COR-L47 (cell line): Measurements from ENCODE around the gene TMEM229A.
"Not testable (repeated sequence)": the region's sequence is repeated elsewhere in the genome, so short reads cannot be mapped to it uniquely, and the experiment has no call there.

ENCODE experiments used
- DNase-seq: peaks from one replicate; lab custom pipeline; 2025; lab: John Stamatoyannopoulos, UW

The TMEM229A gene

GRCh38 chr7:124033095-124033806, 384 bp upstream of the TMEM229A start:
- DNase-seq, result peak; percentile 9

- DNase-seq, result no peak
Observed at GRCh38 chr7:124031919-124032318, 948 bp downstream of the TMEM229A start.

- no peak for DNase-seq
Observed at GRCh38 chr7:124031406-124031805, 1.5 kb downstream of the TMEM229A start.

DNA sequence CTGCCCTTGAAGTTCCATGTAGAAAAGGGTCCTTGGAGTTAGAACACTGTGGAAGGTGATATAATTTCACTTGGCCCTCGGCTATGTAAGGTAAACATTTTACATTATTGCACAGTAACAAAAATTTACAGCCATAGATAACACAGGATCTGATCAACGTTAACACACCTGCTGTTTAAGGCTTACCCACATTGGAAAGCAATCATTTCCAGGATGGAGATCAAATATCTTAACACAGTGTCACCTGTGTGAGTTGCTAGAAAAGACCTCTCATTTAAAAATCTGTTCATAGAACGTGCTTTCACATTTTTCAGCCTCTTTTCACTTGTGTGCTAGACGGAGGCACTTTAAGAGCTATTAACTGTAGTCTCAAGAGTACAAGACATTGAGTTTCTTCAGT, 1.9 kb downstream of the TMEM229A start:
- no peak for DNase-seq

- peak; percentile 7 for DNase-seq
Observed at GRCh38 chr7:124029396-124030188, 3.3 kb downstream of the TMEM229A start.

- DNase-seq, result no peak
Observed at GRCh38 chr7:124027236-124027635, 5.6 kb downstream of the TMEM229A start.

DNA sequence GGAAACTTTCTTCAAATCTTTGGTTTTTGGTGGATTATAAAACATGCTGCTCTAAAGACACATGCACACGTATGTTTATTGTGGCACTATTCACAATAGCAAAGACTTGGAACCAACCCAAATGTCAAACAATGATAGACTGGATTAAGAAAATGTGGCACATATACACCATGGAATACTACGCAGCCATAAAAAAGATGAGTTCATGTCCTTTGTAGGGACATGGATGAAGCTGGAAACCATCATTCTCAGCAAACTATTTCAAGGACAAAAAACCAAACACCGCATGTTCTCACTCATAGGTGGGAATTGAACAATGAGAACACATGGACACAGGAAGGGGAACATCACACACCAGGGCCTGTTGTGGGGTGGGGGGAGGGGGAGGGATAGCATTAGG, 8.5 kb downstream of the TMEM229A start:
- DNase-seq, result not testable (repeated sequence)

DNA sequence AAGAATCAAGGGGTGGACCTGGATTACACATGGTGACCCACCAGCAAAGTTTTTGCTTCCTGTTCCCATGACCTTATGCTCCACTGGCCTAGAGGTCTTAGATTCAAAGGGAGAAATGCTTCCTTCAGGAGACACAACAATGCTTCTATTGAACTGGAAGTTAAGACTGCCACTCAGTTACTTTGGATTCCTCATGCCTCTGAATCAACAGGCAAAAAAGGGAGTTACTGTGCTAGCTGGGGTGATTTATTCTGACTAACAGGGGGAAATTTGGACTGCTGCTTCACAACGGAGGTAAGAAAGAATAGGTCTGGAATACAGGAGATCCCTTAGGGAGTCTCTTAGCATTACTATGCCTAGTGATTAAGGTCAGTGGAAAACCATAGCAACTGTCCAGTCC, 10.3 kb downstream of the TMEM229A start:
- no peak for DNase-seq

GRCh38 chr7:124020060-124020459, 12.8 kb downstream of the TMEM229A start:
- no peak for DNase-seq

DNA sequence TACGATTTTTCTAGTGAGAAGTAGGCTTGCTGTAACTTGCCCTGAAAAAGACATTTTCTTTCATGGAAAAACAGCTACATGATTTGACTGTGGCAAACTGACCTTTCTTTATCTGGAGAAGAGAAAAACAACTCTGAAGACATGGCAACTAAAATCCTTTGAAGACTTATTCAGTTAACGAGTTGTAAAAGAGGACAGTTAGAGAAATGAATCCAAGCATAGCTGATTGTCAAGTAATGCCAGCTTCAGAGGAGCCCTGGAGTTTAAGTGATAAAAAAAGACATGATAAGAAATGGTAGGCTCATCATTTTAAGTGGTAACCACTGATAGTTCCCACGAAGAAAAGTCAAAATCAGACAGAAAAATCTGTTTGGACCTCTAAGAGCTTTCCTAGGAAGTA, 19.6 kb downstream of the TMEM229A start:
- DNase-seq, result no peak

DNA sequence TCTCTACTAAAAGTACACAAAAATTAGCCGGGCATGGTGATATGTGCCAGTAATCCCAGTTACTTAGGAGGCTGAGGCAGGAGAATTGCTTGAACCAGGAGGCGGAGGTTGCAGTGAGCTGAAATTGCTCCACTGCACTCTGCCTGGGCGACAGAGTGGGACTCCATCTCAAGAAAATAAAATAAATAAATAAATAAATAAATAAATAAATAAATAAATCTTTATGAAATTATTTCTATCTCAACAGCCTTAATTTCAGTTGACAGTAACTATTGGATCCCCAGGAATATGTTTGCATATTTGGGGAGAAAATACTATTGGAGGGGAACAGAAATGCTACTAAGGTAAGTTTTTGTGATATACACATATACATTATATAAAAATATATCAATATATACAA, 20.0 kb downstream of the TMEM229A start:
- DNase-seq, result no peak

- DNase-seq, result no peak
Observed at GRCh38 chr7:124009321-124009720, 23.5 kb downstream of the TMEM229A start.

- not testable (repeated sequence) for DNase-seq
Observed at GRCh38 chr7:124008296-124008695, 24.6 kb downstream of the TMEM229A start.

DNA sequence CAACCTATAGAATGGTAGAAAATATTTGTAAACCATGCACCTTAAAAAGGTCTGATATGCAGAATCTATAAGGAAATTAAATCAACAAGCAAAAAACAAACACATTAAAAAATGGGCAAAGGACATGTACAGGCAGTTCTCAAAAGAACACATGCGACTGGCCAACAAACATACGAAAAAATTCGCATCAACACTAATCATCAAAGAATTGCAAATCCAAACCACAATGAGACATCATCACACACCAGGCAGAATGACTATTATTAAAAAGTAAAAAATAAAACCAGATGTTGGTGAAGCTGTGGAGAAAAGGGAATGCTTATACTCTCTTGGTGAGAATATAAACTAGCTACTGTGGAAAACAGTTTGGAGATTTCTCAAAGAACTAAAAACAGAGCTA, 33.2 kb downstream of the TMEM229A start:
- no peak for DNase-seq

DNA sequence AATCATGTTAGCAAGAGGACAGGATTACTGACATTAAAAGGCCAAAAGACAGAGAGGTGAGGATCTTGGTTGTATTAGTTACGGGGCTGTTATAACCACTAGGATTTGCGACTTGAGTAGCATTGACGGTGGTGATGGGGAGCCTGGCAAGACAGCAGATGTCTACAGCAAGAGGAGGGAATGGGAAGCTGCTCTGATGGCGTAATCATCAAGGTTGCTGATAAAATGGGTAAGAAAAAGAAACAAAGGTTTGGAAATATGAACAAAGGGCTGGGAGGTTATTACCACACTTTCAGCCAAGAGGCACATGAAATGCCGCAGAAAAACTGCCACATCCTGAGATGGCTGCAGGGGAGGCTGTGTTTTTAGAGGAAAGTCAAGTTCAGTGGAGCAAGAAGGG, 33.9 kb downstream of the TMEM229A start:
- no peak for DNase-seq

GRCh38 chr7:123996327-123996625, 36.6 kb downstream of the TMEM229A start:
- DNase-seq, result no peak

DNA sequence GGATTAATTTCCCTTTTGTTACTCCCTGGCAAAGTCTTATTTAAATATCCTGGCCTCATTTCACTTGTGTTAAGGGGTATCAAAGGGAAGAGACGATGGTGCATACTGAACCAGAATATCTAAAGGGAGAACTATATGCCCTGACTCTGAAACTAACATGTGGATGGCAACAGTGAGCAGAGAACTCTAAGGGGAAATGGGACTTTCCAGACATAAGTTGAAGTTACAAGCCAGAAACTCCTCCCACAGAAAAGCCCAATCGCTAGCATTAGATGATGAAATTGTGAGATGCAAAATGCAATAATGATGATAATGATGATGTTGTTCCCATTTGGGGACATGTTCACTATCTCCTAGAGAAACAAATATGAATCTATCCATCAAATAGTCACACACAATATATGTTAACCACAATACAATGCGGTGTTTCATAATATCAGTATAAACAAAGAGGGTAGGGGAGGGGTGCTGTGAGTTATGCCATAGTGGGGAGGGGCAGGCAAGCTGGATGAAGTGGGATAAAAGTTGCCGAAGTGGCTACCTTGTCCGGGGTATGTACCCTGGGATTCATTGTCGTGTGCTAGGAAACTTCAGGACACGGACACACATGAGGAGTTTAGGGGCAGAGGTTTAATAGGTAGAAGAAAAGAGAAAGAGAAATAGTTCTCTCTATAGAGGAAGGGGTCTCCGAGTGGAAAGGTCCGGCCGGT, 37.1 kb downstream of the TMEM229A start:
- DNase-seq, result no peak

DNA sequence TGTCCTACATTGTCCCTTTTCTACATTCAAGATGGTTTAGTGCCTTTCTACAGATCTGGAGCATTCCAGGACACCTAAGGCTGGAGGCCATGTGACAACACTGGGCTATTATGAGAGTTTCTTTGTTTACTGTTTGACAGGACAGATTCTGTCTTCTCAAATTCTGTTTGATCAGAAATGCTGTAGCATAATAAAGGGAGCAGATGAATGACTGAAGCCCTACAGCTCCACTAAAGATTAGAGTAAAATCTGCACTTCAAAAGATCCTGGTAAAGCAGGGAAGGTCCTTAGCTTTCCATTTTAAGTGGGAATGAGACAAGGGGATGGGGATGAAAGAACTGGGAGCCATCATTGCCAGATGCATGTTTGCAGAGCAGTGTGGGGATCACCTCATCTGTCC, 38.4 kb downstream of the TMEM229A start:
- no peak for DNase-seq

DNA sequence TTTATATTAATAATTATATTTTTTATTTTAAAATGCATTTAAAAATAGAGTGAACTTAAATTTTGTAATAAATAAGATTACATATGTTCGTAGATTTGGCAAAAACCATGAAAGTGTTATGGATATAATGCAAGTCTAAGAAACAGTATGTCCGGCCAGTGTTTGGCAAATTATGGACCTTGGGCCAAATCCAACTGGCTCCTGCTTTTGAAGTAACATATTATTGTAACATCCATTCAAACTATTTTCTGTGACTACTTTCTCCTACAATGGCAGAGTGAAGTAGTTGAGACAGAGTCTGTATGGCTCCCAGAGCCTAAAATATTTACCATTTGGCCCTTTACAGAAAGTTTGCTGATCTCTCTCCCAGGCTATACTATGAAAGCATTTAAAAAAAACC, 38.9 kb downstream of the TMEM229A start:
- no peak for DNase-seq

DNA sequence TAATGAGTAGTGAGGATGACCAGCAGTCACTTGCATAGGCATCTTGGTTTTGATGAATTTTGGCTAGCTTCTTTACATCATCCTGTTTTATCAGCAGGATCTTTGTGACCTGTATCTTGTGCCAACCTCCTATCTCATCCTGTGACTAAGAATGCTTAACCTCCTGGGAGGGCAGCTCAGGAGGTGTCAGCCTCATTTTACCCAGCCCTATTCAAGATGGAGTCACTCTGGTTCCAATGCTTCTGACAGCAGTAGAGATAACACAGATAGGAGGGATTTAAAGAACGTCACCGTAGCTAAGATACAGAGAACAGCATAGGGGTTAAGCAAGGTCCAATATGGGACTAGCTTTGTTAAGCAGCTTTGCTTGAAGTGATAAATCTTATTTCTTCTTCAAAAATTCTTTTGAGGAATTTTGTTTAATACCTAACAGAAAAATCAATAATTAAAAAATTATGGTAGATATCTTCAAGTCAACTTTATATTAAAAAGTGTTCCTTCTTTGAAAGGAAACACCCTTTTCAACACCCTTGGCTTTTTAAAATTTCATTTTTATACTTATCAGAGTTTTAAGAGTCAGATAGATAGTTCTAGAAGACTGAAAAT, 39.9 kb downstream of the TMEM229A start:
- DNase-seq, result no peak

- no peak for DNase-seq
Observed at GRCh38 chr7:123987445-123987844, 45.4 kb downstream of the TMEM229A start.
